Skeletal muscle cell (primary cell): ENCODE results near the gene ZAP70.

Experiments
- DNase-seq: peaks from one replicate; pipeline ENCODE4 v3.0.0-alpha.2; 2010; ENCODE audit warnings: low read depth
- H3K4me3 ChIP-seq: 2 replicates; pipeline ENCODE4 v1.5.1; 2011; ENCODE audit warnings: low read depth, mild to moderate bottlenecking, control low read depth, low read length, moderate library complexity

The ZAP70 gene

GRCh38 chr2:97714950-97715652 lies 1.7 kb downstream of the ZAP70 start:
- no peak for DNase-seq
- H3K4me3 ChIP-seq = no peak overlapping the region

GRCh38 chr2:97715951-97716694 lies 2.7 kb downstream of the ZAP70 start:
- no peak overlapping the region for H3K4me3 ChIP-seq

GRCh38 chr2:97716695-97717612 lies 3.6 kb downstream of the ZAP70 start:
- DNase-seq = no peak
- no peak overlapping the region for H3K4me3 ChIP-seq

More at GRCh38 chr2:97715951-97716694, 2.7 kb downstream of the ZAP70 start:
- DNase-seq = no peak

GRCh38 chr2:97717613-97717995 lies 4.2 kb downstream of the ZAP70 start:
- H3K4me3 ChIP-seq = no peak overlapping the region
- DNase-seq = no peak

GRCh38 chr2:97718051-97718882 lies 4.9 kb downstream of the ZAP70 start:
- no peak overlapping the region for H3K4me3 ChIP-seq
- no peak for DNase-seq

GRCh38 chr2:97718942-97719341 lies 5.6 kb downstream of the ZAP70 start:
- no peak for DNase-seq
- H3K4me3 ChIP-seq = no peak overlapping the region

- no peak for DNase-seq
- no peak overlapping the region for H3K4me3 ChIP-seq
Measured at GRCh38 chr2:97719362-97720155, 6.2 kb downstream of the ZAP70 start.

- H3K4me3 ChIP-seq = no peak overlapping the region
- no peak for DNase-seq
Measured at GRCh38 chr2:97720746-97721145, 7.4 kb downstream of the ZAP70 start.

GRCh38 chr2:97722227-97722626 lies 8.9 kb downstream of the ZAP70 start:
- H3K4me3 ChIP-seq = no peak overlapping the region
- no peak for DNase-seq

- H3K4me3 ChIP-seq = no peak overlapping the region
- no peak for DNase-seq
Measured at GRCh38 chr2:97723156-97724072, 10.0 kb downstream of the ZAP70 start.

- no peak overlapping the region for H3K4me3 ChIP-seq
Measured at GRCh38 chr2:97724073-97724410, 10.7 kb downstream of the ZAP70 start.

GRCh38 chr2:97724501-97724900 lies 11.1 kb downstream of the ZAP70 start:
- H3K4me3 ChIP-seq = no peak overlapping the region
- DNase-seq = no peak

More at GRCh38 chr2:97724073-97724410, 10.7 kb downstream of the ZAP70 start:
- no peak for DNase-seq

GRCh38 chr2:97724946-97725688 lies 11.7 kb downstream of the ZAP70 start:
- DNase-seq = no peak

GRCh38 chr2:97726261-97727064 lies 13.1 kb downstream of the ZAP70 start:
- no peak for DNase-seq
- H3K4me3 ChIP-seq = no peak overlapping the region

More at GRCh38 chr2:97724946-97725688, 11.7 kb downstream of the ZAP70 start:
- no peak overlapping the region for H3K4me3 ChIP-seq

- no peak for DNase-seq
- no peak overlapping the region for H3K4me3 ChIP-seq
Measured at GRCh38 chr2:97727296-97727695, 13.9 kb downstream of the ZAP70 start.

GRCh38 chr2:97728091-97728731 lies 14.8 kb downstream of the ZAP70 start:
- peak; percentile 26 for DNase-seq
- H3K4me3 ChIP-seq = no peak overlapping the region
